Kidney (tissue), 14 donors: ENCODE measurements around the gene COA1. TPM values are rescaled to one million over a fixed set of nuclear protein-coding genes. Genes with fewer than 3 reads are reported as not detected.
"Not testable (repeated sequence)": the region's sequence is repeated elsewhere in the genome, so short reads cannot be mapped to it uniquely, and the experiment has no call there.

Experiments
- DNase-seq, 5 donors: peaks; one replicate each; pipeline ENCODE4 v3.0.0-alpha.2; 2013 to 2020
- FAIRE-seq: peaks from 2 replicates; lab custom pipeline; 2012; peaks lifted over from hg19 to GRCh38; lab: Jason Lieb, UNC
- H3K27ac ChIP-seq, 2 donors: one replicate each; pipeline ENCODE4 v1.7.0; 2013; ENCODE audit warnings: low read depth in 2 of 2, low read length in 2 of 2, inconsistent platforms in 1 of 2
- H3K27me3 ChIP-seq: one replicate; pipeline ENCODE4 v1.7.1; 2013; ENCODE audit warnings: low read length, inconsistent platforms; ENCODE audit not compliant: control insufficient read depth, insufficient read depth
- H3K36me3 ChIP-seq, 3 donors: one replicate each; pipeline versions ENCODE4 v1.7.0 to v1.7.1; 2013; ENCODE audit warnings: low read length in 3 of 3, control low read depth in 1 of 3, inconsistent platforms in 1 of 3; ENCODE audit not compliant: insufficient read depth in 3 of 3, control insufficient read depth in 2 of 3
- H3K4me1 ChIP-seq, 3 donors: one replicate each; pipeline versions ENCODE4 v1.7.0 to v1.7.1; 2013; ENCODE audit warnings: low read length in 3 of 3, inconsistent platforms in 1 of 3, low read depth in 1 of 3; ENCODE audit not compliant: control insufficient read depth in 2 of 3, insufficient read depth in 2 of 3
- H3K4me3 ChIP-seq, 3 donors: one replicate each; pipeline versions ENCODE4 v1.7.0 to v1.8.1; 2013; ENCODE audit warnings: low read length in 3 of 3, control low read depth in 1 of 3, inconsistent platforms in 1 of 3
- H3K9ac ChIP-seq, 3 donors: one replicate each; pipeline versions ENCODE4 v1.7.0 to v1.7.1; 2013; ENCODE audit warnings: low read length in 3 of 3, control low read depth in 1 of 3, inconsistent platforms in 1 of 3
- H3K9me3 ChIP-seq, 3 donors: one replicate each; pipeline versions ENCODE4 v1.7.0 to v1.7.1; 2013; ENCODE audit warnings: low read length in 3 of 3, control low read depth in 1 of 3, inconsistent platforms in 1 of 3; ENCODE audit not compliant: control insufficient read depth in 2 of 3, insufficient read depth in 1 of 3
- intact Hi-C: fragments of 100-400 bp; cut with DNase I; formaldehyde crosslinking; loops from one replicate; pipeline ENCODE4 v1.11.1; 2022
- polyA plus RNA-seq: library from polyadenylated mRNA; stranded (reverse); fragments of 350-450 nt; fragmentation: Illumina TruSeq; extraction: RNeasy Lipid Tissue Mini Kit (QIAGEN cat#74804); gene quantifications from one replicate; pipeline ENCODE4 v1.2.3, GENCODE V29; 2014; ENCODE audit warnings: low read depth, low replicate concordance; ENCODE audit not compliant: insufficient read depth
- total RNA-seq: library from RNA; stranded (reverse); fragmentation: NEBNext Ultra II Directional; extraction: Animal tissue kit (Norgen Biotek cat#: 25700); gene quantifications from one replicate; pipeline ENCODE4 v1.2.1, GENCODE V29; 2021
- TF ChIP-seq, protein P1 (sequence below): IDR thresholded peaks from 3 replicates; pipeline ENCODE4 v1.5.1; 2012; ENCODE audit warnings: mild to moderate bottlenecking, moderate library complexity, borderline replicate concordance; ENCODE audit not compliant: insufficient read depth; ENCODE audit errors: extremely low read depth
- donor health status: control.
- donor health status: control.
- donor health status: control.
- donor health status: control.
- donor health status: control.
- donor health status: DM: yes; HTN: yes; CAD: no.
- donor health status: Normal renal cell carcinoma (clear cell type).

The COA1 gene
- total and polyA plus RNA-seq, 2 donors from 2014 or later, result 49.6 to 58.9 TPM

DNA sequence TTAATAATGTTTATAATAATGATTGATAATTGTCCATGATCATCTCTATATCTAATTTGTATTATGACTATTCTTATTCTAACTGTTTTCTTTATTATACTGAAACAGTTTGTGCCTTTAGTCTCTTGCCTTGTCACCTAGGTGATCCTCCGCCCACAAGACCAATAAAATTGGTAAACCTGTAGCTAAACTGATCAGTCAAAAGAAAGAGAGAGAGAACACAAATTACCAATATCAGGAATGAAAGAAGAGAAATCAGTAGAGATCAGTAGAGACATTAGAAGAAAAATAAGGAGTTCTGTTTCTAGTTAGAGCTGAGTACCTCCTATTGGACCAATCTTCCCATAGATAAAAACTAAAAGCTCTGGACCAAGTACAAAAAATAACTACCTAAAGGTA is 6.1 kb upstream of the COA1 start:
- Histone ChIP-seq H3K4me3 (no peak overlapping the region), H3K27ac (no peak overlapping the region), H3K27me3 (no peaks in the 10 kb centered on the region), H3K4me1 (peaks cover 0 to 2% (median 0%) of the 10 kb centered on the region in 3 donors), H3K9ac (no peak overlapping the region), H3K36me3 (no peaks in the 10 kb centered on the region), H3K9me3 (no peaks in the 10 kb centered on the region)
- FAIRE-seq, result no peak
- no peak for DNase-seq
- TF ChIP-seq, protein P1, sequence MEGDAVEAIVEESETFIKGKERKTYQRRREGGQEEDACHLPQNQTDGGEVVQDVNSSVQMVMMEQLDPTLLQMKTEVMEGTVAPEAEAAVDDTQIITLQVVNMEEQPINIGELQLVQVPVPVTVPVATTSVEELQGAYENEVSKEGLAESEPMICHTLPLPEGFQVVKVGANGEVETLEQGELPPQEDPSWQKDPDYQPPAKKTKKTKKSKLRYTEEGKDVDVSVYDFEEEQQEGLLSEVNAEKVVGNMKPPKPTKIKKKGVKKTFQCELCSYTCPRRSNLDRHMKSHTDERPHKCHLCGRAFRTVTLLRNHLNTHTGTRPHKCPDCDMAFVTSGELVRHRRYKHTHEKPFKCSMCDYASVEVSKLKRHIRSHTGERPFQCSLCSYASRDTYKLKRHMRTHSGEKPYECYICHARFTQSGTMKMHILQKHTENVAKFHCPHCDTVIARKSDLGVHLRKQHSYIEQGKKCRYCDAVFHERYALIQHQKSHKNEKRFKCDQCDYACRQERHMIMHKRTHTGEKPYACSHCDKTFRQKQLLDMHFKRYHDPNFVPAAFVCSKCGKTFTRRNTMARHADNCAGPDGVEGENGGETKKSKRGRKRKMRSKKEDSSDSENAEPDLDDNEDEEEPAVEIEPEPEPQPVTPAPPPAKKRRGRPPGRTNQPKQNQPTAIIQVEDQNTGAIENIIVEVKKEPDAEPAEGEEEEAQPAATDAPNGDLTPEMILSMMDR, result no peak
- intact Hi-C loops, result no loop called here

- H3K36me3 ChIP-seq, H3K27ac ChIP-seq, H3K9ac ChIP-seq, FAIRE-seq, H3K9me3 ChIP-seq, H3K4me3 ChIP-seq, H3K4me1 ChIP-seq, intact Hi-C loops, H3K27me3 ChIP-seq: not testable (repeated sequence)
- DNase-seq, result peak in 3 of 5 donors; percentile 30 to 57 (median 34)
Observed at GRCh38 chr7:43734575-43735332, 5.4 kb upstream of the COA1 start.

- H3K36me3 ChIP-seq, FAIRE-seq, intact Hi-C loops, H3K9me3 ChIP-seq, H3K4me1 ChIP-seq, H3K27me3 ChIP-seq, H3K4me3 ChIP-seq, H3K9ac ChIP-seq, H3K27ac ChIP-seq: not testable (repeated sequence)
- DNase-seq, result peak in 2 of 5 donors; percentile 11 to 16
Observed at GRCh38 chr7:43731494-43731893, 2.2 kb upstream of the COA1 start.

- H3K4me1 ChIP-seq, result peaks cover 0 to 4% (median 2%) of the 10 kb centered on the region in 3 donors
- DNase-seq, result no peak
- FAIRE-seq, result no peak
- no peaks in the 10 kb centered on the region for H3K9me3 ChIP-seq
- H3K4me3 ChIP-seq, result peak overlapping the region; percentile 90 to 98 (median 94)
- no peaks in the 10 kb centered on the region for H3K27me3 ChIP-seq
- H3K9ac ChIP-seq, result peak overlapping the region; percentile 87 to 93 (median 91)
- no peaks in the 10 kb centered on the region for H3K36me3 ChIP-seq
- intact Hi-C loops, result no loop called here
- TF ChIP-seq, protein P1, result no peak
- peak overlapping the region; percentile 43 to 65 for H3K27ac ChIP-seq
Observed at GRCh38 chr7:43729924-43730248, 563 bp upstream of the COA1 start.
